CD14-positive monocyte (primary cell): ENCODE results near the gene EPN3. TPM values are rescaled to one million over a fixed set of nuclear protein-coding genes. Genes with fewer than 3 reads are reported as not detected.

Experiments
- DNase-seq, 3 donors: peaks; one replicate each; pipeline ENCODE4 v3.0.0-alpha.2; 2011 to 2022
- H2AFZ ChIP-seq: 2 replicates; pipeline ENCODE4 v1.6.0; 2012; ENCODE audit warnings: mild to moderate bottlenecking, low read depth, low read length, inconsistent platforms; ENCODE audit not compliant: insufficient read depth, poor library complexity, severe bottlenecking
- H3K27ac ChIP-seq, 2 donors: 1 replicate in 1 of 2; 2 replicates in 1 of 2; pipeline ENCODE4 v1.5.1; 2012 to 2013; ENCODE audit warnings: low read length in 2 of 2, control low read depth in 1 of 2, inconsistent platforms in 1 of 2, low read depth in 1 of 2, mild to moderate bottlenecking in 1 of 2
- H3K27me3 ChIP-seq, 2 donors: one replicate each; pipeline versions ENCODE4 v1.6.0 to v1.6.1; 2011 to 2013; ENCODE audit warnings: low read length in 2 of 2; ENCODE audit not compliant: control insufficient read depth in 2 of 2, insufficient read depth in 2 of 2
- H3K36me3 ChIP-seq, 2 donors: replicated peaks in 1 of 2; 1 replicate in 1 of 2; 2 replicates in 1 of 2; pipeline versions ENCODE4 v1.5.1 to v1.6.1; 2012 to 2013; ENCODE audit warnings: low read length in 2 of 2, control low read depth in 1 of 2, inconsistent platforms in 1 of 2, mild to moderate bottlenecking in 1 of 2; ENCODE audit not compliant: insufficient read depth in 2 of 2, control insufficient read depth in 1 of 2
- H3K4me1 ChIP-seq, 2 donors: 1 replicate in 1 of 2; 2 replicates in 1 of 2; pipeline versions ENCODE4 v1.5.1 to v1.6.1; 2012 to 2013; ENCODE audit warnings: low read length in 2 of 2, control low read depth in 1 of 2, inconsistent platforms in 1 of 2, mild to moderate bottlenecking in 1 of 2, moderate library complexity in 1 of 2; ENCODE audit not compliant: insufficient read depth in 2 of 2, control insufficient read depth in 1 of 2
- H3K4me2 ChIP-seq: replicated peaks from 2 replicates; pipeline ENCODE3; 2012; ENCODE audit warnings: low read length, moderate library complexity, mild to moderate bottlenecking; ENCODE audit not compliant: poor library complexity, severe bottlenecking; ENCODE audit errors: extremely low read depth
- H3K4me3 ChIP-seq, 3 experiments: fragments of 200-600 bp in 1 of 3; sonication (generic) in 1 of 3; replicated peaks in 1 of 3; 1 replicate in 2 of 3; 2 replicates in 1 of 3; pipeline ENCODE4 v1.5.1; 2011 to 2013; ENCODE audit warnings: low read length in 3 of 3, mild to moderate bottlenecking in 3 of 3, control low read depth in 2 of 3, low read depth in 2 of 3, inconsistent platforms in 1 of 3, moderate library complexity in 1 of 3
- H3K79me2 ChIP-seq: 2 replicates; pipeline ENCODE4 v1.6.0; 2012; ENCODE audit warnings: mild to moderate bottlenecking, control low read depth, inconsistent platforms, low read length, moderate library complexity; ENCODE audit not compliant: insufficient read depth
- H3K9ac ChIP-seq: 2 replicates; pipeline ENCODE4 v1.6.0; 2017; ENCODE audit warnings: low read length, mild to moderate bottlenecking; ENCODE audit not compliant: insufficient read depth, poor library complexity, severe bottlenecking
- H3K9me3 ChIP-seq, 2 donors: replicated peaks in 1 of 2; 1 replicate in 1 of 2; 2 replicates in 1 of 2; pipeline versions ENCODE4 v1.5.1 to v1.6.1; 2012 to 2013; ENCODE audit warnings: low read length in 2 of 2, control low read depth in 1 of 2; ENCODE audit not compliant: control insufficient read depth in 1 of 2, insufficient read depth in 1 of 2
- H4K20me1 ChIP-seq: 2 replicates; pipeline ENCODE4 v1.6.0; 2012; ENCODE audit warnings: mild to moderate bottlenecking, low read length, control low read depth, moderate library complexity; ENCODE audit not compliant: insufficient read depth
- H3K27ac Mint-ChIP-seq, 7 donors: one replicate each; pipeline ENCODE4 v1.8.0; 2020; ENCODE audit warnings: mild to moderate bottlenecking in 7 of 7, mixed read lengths in 7 of 7, moderate library complexity in 6 of 7, inconsistent platforms in 2 of 7
- H3K27me3 Mint-ChIP-seq, 3 donors: one replicate each; pipeline ENCODE4 v1.8.0; 2021 to 2022; ENCODE audit warnings: low read depth in 3 of 3, mild to moderate bottlenecking in 3 of 3, mixed read lengths in 3 of 3, moderate library complexity in 3 of 3, inconsistent platforms in 1 of 3
- H3K36me3 Mint-ChIP-seq, 2 donors: one replicate each; pipeline ENCODE4 v1.8.0; 2020; ENCODE audit warnings: mixed read lengths in 2 of 2, inconsistent platforms in 1 of 2, mild to moderate bottlenecking in 1 of 2
- H3K4me1 Mint-ChIP-seq: one replicate; pipeline ENCODE4 v1.8.0; 2020; ENCODE audit warnings: mild to moderate bottlenecking, mixed read lengths
- H3K4me3 Mint-ChIP-seq, 2 donors: one replicate each; pipeline ENCODE4 v1.8.0; 2020; ENCODE audit warnings: mild to moderate bottlenecking in 2 of 2, mixed read lengths in 2 of 2, moderate library complexity in 1 of 2
- H3K9me3 Mint-ChIP-seq, 7 donors: one replicate each; pipeline ENCODE4 v1.8.0; 2020 to 2022; ENCODE audit warnings: mixed read lengths in 7 of 7, mild to moderate bottlenecking in 6 of 7, moderate library complexity in 6 of 7, inconsistent platforms in 2 of 7
- WGBS: methylation state at CpG from one replicate; pipeline ENCODE4 v1.1.5; 2013; ENCODE audit warnings: missing lambda C conversion rate; ENCODE audit not compliant: insufficient coverage; 5-methylcytosine and 5-hydroxymethylcytosine counted together
- intact Hi-C, 2 donors: fragments of 100-400 bp; cut with micrococcal nuclease; formaldehyde crosslinking; loops; one replicate each; pipeline versions ENCODE4 v1.15.0 to v1.15.1; 2023
- polyA plus RNA-seq, 3 donors: library from polyadenylated mRNA; depleted of rRNA in 1 of 3; unstranded in 2 of 3; stranded (reverse) in 1 of 3; fragments of 300-500 nt in 2 of 3; fragments of >200 nt in 1 of 3; fragmentation: Illumina TruSeq in 2 of 3; gene quantifications; 1 replicate in 2 of 3; 2 replicates in 1 of 3; pipeline ENCODE4 v1.2.3, GENCODE V29; 2012 to 2021
- TF ChIP-seq, protein P1 (sequence below): fragments of 200-600 bp; IDR thresholded peaks from one replicate; pipeline ENCODE4 v1.8.0; 2022; ENCODE audit warnings: antibody characterized with exemption, mild to moderate bottlenecking

Gene EPN3
- polyA plus RNA-seq, 3 donors: not detected

DNA sequence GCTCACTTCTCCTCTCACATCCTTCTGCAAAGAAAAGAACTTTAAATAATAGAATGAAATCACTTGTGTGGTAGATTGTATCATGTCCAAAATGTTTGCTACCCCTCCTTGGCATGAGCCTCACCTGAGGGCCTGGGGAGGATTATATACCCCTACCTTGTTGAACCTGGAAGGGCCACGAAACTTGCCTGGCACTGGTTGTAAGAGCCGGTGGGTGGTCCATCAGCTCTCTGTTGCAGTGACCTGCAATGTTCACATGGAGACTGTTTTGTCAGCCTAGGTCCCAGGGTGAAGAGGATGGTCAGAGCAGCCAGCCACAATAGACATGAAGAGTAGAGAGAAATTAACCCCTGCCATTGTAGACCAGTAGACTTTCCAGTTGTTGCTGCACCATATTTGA, 43.7 kb upstream of the EPN3 start:
- Mint-ChIP-seq H3K27me3 (peaks cover 0 to 1% (median 1%) of the 10 kb centered on the region in 3 donors), H3K4me3 (no peak overlapping the region), H3K36me3 (peaks cover 24 to 25% of the 10 kb centered on the region in 2 donors), H3K9me3 (no peaks in the 10 kb centered on the region), H3K27ac (peak overlapping the region in 1 of 7 donors; percentile 31), H3K4me1 (peaks cover 8% of the 10 kb centered on the region)
- TF ChIP-seq, protein P1, sequence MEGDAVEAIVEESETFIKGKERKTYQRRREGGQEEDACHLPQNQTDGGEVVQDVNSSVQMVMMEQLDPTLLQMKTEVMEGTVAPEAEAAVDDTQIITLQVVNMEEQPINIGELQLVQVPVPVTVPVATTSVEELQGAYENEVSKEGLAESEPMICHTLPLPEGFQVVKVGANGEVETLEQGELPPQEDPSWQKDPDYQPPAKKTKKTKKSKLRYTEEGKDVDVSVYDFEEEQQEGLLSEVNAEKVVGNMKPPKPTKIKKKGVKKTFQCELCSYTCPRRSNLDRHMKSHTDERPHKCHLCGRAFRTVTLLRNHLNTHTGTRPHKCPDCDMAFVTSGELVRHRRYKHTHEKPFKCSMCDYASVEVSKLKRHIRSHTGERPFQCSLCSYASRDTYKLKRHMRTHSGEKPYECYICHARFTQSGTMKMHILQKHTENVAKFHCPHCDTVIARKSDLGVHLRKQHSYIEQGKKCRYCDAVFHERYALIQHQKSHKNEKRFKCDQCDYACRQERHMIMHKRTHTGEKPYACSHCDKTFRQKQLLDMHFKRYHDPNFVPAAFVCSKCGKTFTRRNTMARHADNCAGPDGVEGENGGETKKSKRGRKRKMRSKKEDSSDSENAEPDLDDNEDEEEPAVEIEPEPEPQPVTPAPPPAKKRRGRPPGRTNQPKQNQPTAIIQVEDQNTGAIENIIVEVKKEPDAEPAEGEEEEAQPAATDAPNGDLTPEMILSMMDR: no peak
- H3K36me3 ChIP-seq: peaks cover 19 to 29% of the 10 kb centered on the region in 2 donors
- H3K27ac ChIP-seq: no peak overlapping the region
- H4K20me1 ChIP-seq: no peaks in the 10 kb centered on the region
- no peak overlapping the region for H3K4me2 ChIP-seq
- WGBS: 100% methylated on average over 2 of the region's 2 CpGs
- no peak overlapping the region for H3K4me3 ChIP-seq
- intact Hi-C loops: loop anchor here in 1 of 2 donors (10.0 kb wide), 1 partner anchor 56 kb away; the partner anchor contains the start of gene SPATA20
- no peak overlapping the region for H3K9ac ChIP-seq
- no peaks in the 10 kb centered on the region for H3K27me3 ChIP-seq
- no peaks in the 10 kb centered on the region for H3K79me2 ChIP-seq
- no peaks in the 10 kb centered on the region for H3K4me1 ChIP-seq
- H3K9me3 ChIP-seq: no peaks in the 10 kb centered on the region
- no peak for DNase-seq
- no peak overlapping the region for H2AFZ ChIP-seq

DNA sequence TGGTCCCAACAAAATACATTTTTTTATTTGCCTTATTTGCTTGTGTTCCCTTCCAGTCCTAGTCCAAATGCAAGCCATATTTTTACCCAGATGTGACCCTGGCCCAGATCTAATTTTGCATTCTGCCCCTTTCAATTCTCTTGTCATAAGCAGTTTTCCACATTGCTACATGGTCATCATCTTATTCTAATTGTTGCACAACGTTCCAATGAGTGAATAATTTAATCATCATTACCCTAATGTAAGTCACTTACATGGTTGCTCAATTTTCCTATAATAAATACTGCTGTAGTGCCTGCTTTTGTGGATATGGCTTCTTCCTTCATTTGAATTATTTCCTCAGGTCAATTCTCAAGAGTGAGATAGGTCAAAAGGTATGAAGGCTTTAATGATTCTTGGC, 41.0 kb upstream of the EPN3 start:
- H3K36me3 ChIP-seq: peaks cover 0 to 5% of the 10 kb centered on the region in 2 donors
- no peaks in the 10 kb centered on the region for H4K20me1 ChIP-seq
- H2AFZ ChIP-seq: no peak overlapping the region
- H3K27me3 ChIP-seq: no peaks in the 10 kb centered on the region
- TF ChIP-seq, protein P1: no peak
- H3K4me1 ChIP-seq: no peaks in the 10 kb centered on the region
- no peaks in the 10 kb centered on the region for H3K9me3 ChIP-seq
- no CpG with 5 or more reads among the region's 1 CpG for WGBS
- no peak overlapping the region for H3K4me3 ChIP-seq
- DNase-seq: no peak
- Mint-ChIP-seq H3K36me3 (peaks cover 4 to 6% of the 10 kb centered on the region in 2 donors), H3K4me1 (peaks cover 8% of the 10 kb centered on the region), H3K9me3 (no peaks in the 10 kb centered on the region), H3K4me3 (no peak overlapping the region), H3K27me3 (peaks cover 0 to 6% (median 4%) of the 10 kb centered on the region in 3 donors), H3K27ac (no peak overlapping the region)
- intact Hi-C loops: no loop called here
- no peaks in the 10 kb centered on the region for H3K79me2 ChIP-seq
- no peak overlapping the region for H3K4me2 ChIP-seq
- H3K27ac ChIP-seq: no peak overlapping the region
- H3K9ac ChIP-seq: no peak overlapping the region
